GM12892 (cell line): Measurements from ENCODE around the gene TRIM3. TPM values are rescaled to one million over a fixed set of nuclear protein-coding genes. Genes with fewer than 3 reads are reported as not detected.
"Not testable (repeated sequence)": the region's sequence is repeated elsewhere in the genome, so short reads cannot be mapped to it uniquely, and the experiment has no call there.

Source experiments
- DNase-seq: peaks from one replicate; pipeline ENCODE4 v3.0.0; 2011; ENCODE audit not compliant: insufficient read length
- FAIRE-seq: peaks from 2 replicates; lab custom pipeline; 2011; peaks lifted over from hg19 to GRCh38; lab: Jason Lieb, UNC
- POLR2A ChIP-seq: IDR thresholded peaks from 2 replicates; pipeline ENCODE4 v1.6.1; 2011; ENCODE audit warnings: low read depth, low read length, control low read depth
- POLR2AphosphoS5 ChIP-seq: IDR thresholded peaks from 2 replicates; pipeline ENCODE4 v1.6.1; 2011; ENCODE audit warnings: low read depth, low read length, control low read depth
- TAF1 ChIP-seq: IDR thresholded peaks from 2 replicates; pipeline ENCODE4 v1.6.1; 2011; ENCODE audit warnings: low read depth, mild to moderate bottlenecking, control low read depth, low read length, borderline replicate concordance
- polyA plus RNA-seq: library from polyadenylated mRNA; unstranded; fragments of >200 nt; gene quantifications from one replicate; pipeline ENCODE4 v1.2.1, GENCODE V29; 2012; ENCODE audit warnings: missing spikeins, inconsistent platforms; ENCODE audit not compliant: missing spikeins

The TRIM3 gene
- 5.3 TPM for polyA plus RNA-seq

GRCh38 chr11:6473451-6474412, at the start of gene TRIM3:
TSS of gene TRIM3 (minus strand) at chr11:6473941. CDS start at chr11:6465695, 8,246 bp downstream.
- DNase-seq (peak; percentile 87), FAIRE-seq (peak; percentile 88)
- TF ChIP-seq POLR2A (peak; percentile 59; the same call in 1 of the 2 replicates), TAF1 (no peak), POLR2AphosphoS5 (no peak)

GRCh38 chr11:6523253-6523652, 49.5 kb upstream of the TRIM3 start:
- TF ChIP-seq POLR2A (no peak), POLR2AphosphoS5 (no peak), TAF1 (no peak)
- DNase-seq (no peak), FAIRE-seq (no peak)

- FAIRE-seq, DNase-seq: not testable (repeated sequence)
Observed at GRCh38 chr11:6521946-6522345, 48.2 kb upstream of the TRIM3 start.

- no peak for FAIRE-seq
- DNase-seq, result no peak
- TF ChIP-seq TAF1 (no peak), POLR2AphosphoS5 (no peak), POLR2A (no peak)
Observed at GRCh38 chr11:6520265-6520664, 46.5 kb upstream of the TRIM3 start.

GRCh38 chr11:6516865-6517264, 43.1 kb upstream of the TRIM3 start:
- FAIRE-seq (no peak), DNase-seq (no peak)
- no peak for TF ChIP-seq POLR2A
- no peak for TF ChIP-seq POLR2AphosphoS5
- TF ChIP-seq TAF1, result no peak

GRCh38 chr11:6505577-6506240, 32.0 kb upstream of the TRIM3 start:
- FAIRE-seq, result peak; percentile 40
- no peak for DNase-seq
- no peak for TF ChIP-seq POLR2AphosphoS5
- TF ChIP-seq POLR2A, result no peak

GRCh38 chr11:6504166-6504565, 30.4 kb upstream of the TRIM3 start:
- no peak for TF ChIP-seq POLR2A
- TF ChIP-seq TAF1, result no peak
- TF ChIP-seq POLR2AphosphoS5, result no peak
- FAIRE-seq (no peak), DNase-seq (no peak)

- no peak for FAIRE-seq
- TF ChIP-seq TAF1 (no peak), POLR2A (no peak), POLR2AphosphoS5 (no peak)
- DNase-seq, result no peak
Observed at GRCh38 chr11:6502382-6502781, 28.6 kb upstream of the TRIM3 start.

- DNase-seq, result no peak
- TF ChIP-seq TAF1 (no peak), POLR2AphosphoS5 (no peak), POLR2A (no peak)
- no peak for FAIRE-seq
Observed at GRCh38 chr11:6498544-6498943, 24.8 kb upstream of the TRIM3 start.

GRCh38 chr11:6498121-6498520, 24.4 kb upstream of the TRIM3 start:
- DNase-seq (no peak), FAIRE-seq (no peak)
- no peak for TF ChIP-seq POLR2A
- TF ChIP-seq POLR2AphosphoS5, result no peak
- no peak for TF ChIP-seq TAF1

GRCh38 chr11:6497069-6497839, 23.5 kb upstream of the TRIM3 start, which contains the start of gene DNHD1:
TSS of gene DNHD1 (plus strand) at chr11:6497280. CDS start at chr11:6498216, 936 bp downstream.
- TF ChIP-seq POLR2AphosphoS5, result no peak
- TF ChIP-seq POLR2A, result 0 out of 2 replicates have a peak, but pooled peaks have one; percentile 30
- no peak for FAIRE-seq

GRCh38 chr11:6489306-6489705, 15.6 kb upstream of the TRIM3 start:
- DNase-seq, result no peak
- TF ChIP-seq TAF1 (no peak), POLR2A (no peak), POLR2AphosphoS5 (no peak)
- no peak for FAIRE-seq

More at GRCh38 chr11:6497069-6497839, 23.5 kb upstream of the TRIM3 start, which contains the start of gene DNHD1:
- no peak for DNase-seq
